Activated CD4-positive, alpha-beta T cell treated with anti-CD3 and anti-CD28 coated beads for 24 hours (primary cell): ENCODE data around the gene SIM2.

Experiments
- DNase-seq, 2 donors: peaks; one replicate each; pipeline ENCODE4 v3.0.0-alpha.2; 2020; ENCODE audit warnings: low read depth in 2 of 2

SIM2 gene

DNA sequence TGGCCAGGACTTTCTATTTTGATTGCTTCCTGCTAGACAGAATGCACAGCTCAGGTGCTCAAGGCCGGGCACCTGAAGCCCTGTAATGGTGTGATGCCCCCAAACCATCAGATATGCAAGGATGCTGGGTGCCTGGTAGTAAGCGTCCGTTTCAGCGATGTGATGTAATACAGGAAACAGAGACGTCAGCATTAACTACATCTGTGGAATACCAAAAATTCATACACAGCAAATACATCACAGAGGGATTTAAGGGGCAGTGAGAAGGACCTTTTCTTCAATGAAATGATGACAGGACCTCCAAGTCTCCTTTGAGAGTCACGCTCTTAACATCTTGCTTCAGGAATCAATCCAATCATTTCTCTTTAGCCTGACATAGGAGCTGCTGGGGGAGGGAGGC lies 64.4 kb downstream of the SIM2 start:
- no peak for DNase-seq

DNA sequence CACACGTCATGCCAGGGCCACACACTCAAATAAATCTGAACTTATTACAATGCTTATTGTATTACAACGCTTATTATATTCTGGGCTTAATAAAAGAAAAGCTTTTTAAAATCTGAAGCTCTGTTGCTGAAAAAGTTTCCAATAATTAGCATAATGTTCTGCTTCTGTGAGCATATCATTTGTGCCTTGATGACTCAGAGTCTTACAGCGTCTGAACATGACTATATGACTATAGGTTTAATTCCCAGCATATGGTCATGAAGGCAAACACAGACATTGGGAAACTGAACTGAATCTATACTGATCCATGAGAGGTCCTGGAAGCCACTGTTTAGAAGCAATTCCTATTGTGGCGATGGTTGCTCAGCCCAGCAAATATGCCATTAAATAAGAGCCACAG lies 66.3 kb downstream of the SIM2 start:
- no peak for DNase-seq

DNA sequence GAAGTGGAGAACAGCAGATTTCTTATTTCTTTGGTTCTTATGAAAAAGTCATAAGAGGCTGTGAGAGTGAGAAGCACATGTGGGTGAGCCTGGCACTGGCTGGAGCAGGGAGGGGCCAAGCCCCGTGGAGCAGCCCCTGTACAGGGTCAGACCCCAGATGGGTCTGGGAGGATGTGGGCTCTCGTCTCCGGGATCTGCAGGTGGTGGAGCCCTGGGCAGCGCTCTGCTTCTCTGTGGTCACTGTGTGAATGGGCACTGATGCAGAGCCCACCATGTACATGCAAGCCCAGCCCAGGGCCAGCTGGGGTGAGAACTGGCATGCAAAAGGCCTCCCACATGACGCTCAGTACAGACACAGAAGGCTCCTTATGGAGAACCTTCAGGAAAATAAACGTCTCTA lies 67.6 kb downstream of the SIM2 start:
- no peak for DNase-seq

DNA sequence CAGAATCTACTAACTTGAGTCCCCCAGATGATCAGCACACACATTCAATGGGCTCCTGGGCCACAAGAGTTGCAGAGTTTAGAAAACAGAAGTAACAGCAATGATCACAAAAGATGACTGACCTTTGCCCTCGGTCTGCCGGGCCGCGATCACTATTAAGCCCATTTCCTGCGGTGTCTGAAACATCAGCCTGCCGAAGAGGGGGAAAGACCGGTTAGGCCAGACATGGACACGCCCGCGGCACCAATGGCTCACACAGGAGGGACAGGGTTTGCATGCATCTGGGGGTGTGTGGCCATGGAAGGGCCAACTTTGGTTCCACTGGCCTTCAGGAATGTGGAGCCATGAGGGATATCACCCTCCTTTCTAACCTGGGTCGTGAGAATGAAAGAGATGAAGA lies 68.2 kb downstream of the SIM2 start:
- no peak for DNase-seq

DNA sequence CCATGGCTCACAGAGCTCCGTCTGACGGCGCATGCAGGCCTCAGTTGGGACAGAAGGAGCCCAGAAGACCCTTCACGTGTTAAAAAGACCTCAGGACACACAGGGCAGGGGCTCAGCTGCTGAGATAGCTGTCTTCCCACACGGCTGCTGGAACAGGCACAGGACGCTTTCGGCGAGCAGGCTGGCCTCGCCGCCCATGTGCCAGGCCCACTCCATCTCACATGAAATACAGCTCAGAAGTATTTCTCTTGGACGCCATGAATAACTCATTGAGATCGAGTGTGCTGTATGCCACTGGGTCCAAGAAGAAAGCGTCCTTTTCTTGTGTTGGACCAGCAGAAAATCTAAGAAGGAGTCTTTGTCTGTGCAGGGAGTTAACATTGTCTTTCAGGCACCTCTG lies 69.6 kb downstream of the SIM2 start:
- DNase-seq: no peak

DNA sequence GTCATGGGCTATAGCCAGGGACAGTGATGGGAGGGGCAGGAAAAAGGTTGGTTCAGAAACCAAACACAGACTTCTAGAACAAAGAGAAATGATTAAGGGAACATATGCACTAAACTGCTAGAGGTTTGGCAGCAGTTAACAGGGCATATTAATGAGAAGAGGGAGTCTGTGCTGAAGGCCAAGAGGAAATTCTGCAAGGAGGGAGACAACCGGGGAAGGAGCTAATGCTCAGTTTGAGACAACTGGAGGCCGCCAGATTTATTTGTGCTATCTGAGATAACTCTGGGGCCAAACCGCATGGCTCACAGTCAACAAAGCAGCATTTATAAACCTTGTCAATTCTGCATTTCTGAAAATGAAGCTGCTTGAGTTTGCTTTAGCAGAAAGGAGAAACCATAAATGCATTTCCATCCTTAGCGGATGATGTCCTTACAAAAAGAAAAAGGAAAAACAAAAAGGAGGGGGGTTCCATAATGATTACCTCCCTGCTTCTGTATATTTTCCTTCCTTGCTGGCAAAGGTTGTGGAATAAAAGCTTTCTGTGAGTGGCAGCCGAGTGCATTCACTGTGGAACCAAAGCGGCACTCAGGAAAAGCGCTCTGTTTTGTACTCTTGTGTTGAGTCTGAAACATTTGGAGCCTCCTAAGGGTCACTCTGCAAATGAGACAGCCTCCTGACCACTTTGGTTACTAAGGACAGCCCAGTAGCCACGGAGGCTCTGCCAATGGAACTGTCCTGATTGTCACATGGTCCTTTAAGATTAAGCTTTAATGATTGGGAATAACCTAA lies 70.3 kb downstream of the SIM2 start:
- no peak for DNase-seq

DNA sequence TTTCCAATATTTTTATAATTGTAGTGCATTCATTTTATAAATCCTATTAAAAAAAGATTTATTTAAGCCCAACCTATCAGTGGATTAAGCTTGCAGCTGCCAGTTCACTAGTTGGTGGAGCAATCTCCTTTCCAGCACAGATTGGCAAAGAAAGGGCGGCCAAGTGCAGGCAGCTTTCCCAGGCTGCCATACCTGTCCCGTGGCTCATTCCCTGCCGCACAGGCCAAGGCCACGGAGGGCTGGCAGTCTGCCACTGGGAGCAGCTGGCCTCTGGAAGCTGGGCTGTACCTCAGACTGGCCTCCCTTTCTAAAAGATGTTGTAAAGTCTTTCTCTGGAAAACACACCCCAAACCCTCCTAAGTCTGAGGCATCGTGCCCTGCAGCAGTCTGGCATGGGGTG lies 74.2 kb downstream of the SIM2 start:
- DNase-seq: no peak

DNA sequence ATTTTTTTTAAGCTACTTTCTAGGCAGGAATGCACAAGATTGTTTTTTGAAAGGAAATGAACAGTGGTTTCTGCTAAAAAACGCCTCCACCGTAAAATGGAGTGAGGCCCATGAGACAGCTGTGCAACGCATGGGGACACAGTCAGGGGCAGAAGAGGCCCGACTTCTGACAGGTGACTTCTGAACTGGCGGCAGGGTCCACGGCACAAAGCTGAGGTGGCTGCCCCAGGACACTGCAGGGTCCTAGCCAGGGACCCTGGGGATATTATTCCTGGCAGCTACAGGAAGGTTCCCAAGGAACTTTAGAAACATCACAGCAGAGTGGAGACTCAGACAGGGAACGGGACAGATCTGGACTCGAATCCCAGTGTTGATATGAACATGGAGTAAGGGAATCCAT lies 75.1 kb downstream of the SIM2 start:
- no peak for DNase-seq

DNA sequence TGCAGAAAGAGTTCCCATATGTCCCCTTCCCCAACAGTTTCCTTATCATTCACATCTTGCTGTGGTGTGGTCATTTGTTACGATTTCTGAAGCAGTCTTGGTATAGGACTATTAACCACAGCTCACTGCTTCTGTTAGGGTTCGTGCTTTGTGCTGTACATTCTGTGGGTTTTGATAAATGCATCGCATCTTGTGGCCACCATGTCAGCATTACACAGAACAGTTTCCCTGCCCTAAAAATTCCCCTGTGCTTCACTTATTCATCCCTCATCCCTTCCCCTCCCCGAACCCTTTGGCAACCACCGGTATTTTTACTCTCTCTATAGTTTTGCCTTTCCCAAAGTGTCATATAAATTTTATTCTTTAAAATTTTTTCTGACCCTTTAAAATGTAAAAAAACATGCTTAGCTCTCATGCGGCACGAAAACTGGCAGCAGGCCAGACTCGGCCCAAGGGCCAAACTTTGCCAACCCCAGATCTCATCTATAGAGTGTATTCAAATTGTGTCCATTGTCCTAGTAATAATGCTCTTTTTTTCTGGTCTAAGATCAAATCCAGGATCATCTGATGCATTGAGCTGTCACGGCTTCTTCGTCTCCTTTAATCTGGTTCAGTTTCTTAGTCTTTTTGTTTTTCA lies 78.2 kb downstream of the SIM2 start:
- DNase-seq: no peak

DNA sequence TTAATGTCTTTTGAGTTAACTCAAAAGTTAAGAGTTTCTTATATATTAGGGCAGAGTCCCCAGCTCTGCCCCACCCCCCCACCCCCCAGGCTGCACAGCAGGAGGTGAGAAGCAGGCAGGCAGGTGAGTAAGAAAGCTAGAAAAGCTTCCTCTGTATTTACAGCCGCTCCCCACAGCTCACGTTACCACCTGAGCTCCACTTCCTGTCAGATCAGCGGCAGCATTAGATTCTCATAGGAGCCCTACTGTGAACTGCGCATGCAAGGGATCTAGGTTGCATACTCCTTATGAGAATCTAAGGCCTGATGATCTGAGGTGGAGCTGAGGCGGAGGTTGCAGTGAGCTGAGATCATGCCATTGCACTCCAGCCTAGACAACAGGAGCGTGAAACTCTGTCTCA lies 81.9 kb downstream of the SIM2 start:
- DNase-seq: no peak

DNA sequence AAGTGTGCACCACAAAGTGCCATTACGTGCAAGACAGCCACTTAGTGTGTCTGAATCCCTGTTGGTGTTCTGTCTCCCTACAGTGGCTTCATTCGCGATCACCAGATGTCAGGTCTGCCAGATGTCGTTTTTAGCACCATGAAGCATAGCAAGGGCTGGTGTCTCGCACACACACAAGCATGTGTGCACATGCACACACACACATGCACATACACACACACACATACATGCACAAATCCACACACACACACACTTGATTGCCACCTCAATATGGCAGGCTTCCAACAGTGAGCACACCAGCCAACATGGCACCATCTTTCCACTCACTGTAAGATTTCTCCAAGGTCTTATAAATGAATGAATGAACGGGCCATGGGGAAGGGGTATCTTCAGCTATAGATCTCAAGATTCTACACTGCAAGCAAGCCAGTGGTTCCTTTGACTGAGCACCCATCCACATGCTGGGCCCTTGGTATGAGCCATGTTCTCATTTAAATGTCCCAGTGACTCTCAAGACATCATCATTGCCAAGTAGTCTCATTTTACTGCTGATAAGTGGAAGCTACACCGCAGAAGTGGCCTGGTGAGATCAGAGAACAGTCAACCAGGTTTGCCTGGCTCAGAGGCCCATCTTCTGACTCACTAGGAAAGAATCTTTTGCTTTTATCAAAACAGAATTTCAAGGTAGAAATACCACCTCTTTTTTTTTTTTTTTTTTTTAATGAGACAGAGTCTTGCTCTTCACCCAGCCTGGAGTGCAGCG lies 84.9 kb downstream of the SIM2 start:
- DNase-seq: no peak

DNA sequence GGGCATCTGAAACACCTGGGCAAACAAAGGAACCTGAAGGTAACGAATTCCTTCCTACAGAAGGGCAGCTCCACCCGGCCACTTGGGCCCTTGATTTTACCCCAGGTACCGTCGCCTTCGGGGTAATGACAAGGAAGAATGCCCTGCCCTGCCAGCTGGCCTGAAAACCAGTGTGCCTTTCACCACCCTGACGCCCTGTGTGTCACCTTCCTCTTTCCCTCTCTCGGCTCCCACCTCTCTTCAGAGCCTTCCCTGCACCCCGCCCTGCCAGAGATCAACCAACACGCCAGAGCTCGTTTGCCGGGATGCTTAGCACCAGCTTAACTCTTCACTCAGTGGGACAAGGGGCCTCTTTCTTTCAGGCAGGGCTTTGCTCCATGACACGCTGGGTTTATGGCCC lies 86.0 kb downstream of the SIM2 start:
- no peak for DNase-seq

DNA sequence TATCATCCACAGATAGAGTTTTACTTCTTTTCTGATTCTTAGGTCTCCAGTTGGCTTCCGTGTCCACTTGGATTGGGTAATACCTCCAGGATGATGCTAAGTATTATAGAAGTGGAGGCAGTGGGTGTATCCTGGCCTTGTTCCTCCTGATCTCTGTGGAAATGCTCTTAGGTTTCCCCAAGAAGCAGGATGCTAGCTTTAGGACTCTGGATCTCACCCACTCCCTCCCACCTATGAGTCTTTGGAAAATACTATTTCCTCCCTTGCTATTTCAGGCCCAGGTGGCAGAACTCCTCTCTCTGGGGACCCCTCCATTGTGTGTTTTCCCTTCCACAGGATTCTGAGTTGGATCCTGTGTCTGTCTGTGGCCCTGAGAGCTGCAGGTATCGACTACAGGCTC lies 86.7 kb downstream of the SIM2 start:
- DNase-seq: no peak

DNA sequence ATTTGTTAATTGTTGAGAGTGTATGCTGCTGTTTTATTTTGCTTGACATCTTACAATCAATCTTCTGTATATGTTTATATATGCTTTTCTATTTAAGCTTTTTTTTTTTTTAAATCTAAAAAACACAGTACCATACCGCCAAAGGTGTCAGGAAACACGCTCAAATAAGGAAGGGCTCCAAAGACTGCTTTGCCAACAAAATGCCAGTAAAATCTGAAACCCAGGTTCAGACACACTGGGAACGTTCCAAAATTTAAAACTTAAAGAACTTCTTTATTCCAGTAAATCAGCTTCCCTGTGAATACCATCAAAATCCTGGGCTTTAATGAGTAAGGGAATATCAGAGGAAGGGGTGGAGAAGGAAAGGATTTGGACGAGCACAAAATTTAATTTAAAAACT lies 87.3 kb downstream of the SIM2 start:
- no peak for DNase-seq

DNA sequence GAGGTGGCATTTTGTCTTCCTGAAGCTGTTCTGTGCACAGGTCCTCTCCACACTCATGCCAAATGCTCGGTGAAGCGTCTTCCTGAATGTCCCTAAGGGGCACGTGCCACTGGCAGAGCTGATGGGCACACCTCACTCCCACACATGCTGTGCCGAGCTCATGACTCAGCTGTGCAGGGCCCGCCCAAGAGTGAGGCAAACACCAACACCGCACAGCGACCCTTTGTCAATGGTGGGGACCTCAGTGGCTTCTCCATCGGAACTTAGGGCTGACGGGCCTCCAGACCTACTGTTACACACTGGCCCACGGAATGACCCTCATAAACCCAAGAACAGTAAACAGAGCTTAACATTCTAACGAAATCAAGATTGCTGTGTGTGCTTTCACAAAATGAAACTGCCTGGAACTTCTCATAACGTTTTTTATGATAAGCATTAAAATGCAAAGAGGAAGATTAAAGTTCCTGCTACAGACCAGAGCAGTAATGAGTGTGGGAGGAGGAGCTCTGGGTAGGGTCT lies 89.3 kb downstream of the SIM2 start:
- DNase-seq: no peak

DNA sequence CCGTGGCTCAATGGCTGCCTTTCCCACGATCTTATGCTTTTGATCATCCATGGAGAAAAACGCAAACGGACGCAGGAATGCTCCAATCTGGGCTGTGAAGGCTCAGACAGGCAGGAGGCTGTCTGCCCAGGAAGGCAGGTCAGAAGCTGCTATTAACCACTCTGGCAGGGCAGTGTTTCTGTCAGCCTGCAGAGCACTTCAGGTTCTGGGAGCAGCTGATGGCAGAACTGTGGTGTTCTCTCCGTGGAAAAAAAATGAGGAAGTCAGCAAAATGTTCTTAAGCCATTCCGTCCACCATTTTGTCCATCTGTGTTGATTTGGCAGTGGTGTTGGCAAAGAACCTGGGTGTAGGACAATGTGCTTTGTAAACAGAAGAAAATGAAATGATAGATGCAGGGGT lies 91.7 kb downstream of the SIM2 start:
- no peak for DNase-seq

DNA sequence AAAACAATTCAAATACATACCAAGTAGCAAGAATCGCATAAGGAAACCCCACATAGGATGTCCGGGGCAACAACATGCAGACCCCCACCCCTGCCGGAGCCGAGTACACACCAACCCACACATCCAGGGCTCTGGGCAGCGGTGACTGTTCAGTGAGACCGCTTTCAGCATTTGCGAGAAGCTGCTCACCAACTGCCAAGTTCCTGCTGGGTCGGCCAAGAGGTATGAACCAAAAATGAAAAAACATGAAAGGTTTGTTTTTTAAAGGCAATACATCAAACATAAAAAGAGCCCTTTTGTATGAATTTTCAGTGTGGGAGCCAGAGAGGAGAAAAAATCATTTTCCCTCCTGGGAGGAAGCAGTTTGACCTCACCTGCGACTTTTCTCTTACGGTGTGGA lies 92.3 kb downstream of the SIM2 start:
- no peak for DNase-seq

DNA sequence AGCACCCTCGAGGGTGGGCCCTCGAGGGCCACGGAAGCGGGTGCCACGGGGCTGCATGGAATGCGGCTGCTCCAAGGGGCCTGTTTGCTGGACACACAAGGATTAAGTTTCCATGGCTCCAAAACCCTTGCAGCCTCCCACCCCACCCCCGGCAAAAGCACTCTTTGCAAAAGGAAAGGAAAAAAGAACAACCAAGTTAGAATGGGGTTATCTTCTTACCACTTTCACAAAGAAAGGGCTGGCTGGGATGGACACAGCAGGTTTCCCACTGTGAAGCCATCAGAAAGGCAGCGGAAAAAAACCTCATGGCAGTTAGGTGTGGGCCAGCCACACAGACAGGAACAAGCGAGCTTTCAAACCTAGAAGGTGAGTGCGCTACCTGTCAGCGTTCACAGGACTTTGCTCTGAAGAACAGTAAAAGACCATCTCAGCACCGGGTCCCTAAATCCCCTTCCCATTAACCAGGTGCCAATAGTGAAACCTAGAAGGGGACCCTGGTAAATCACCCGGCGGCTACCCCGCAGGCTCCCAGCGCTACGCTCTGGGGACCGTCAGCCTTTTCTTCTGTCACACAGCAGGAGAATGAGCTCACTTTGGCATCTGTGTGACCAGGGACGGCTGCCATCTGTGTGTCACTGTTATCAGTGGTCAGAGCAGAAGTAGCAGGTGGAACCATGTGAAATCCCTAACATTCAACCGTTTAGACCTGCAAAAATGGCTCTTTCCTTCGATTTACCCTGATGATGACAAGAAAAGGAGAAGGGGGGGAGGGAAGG lies 93.0 kb downstream of the SIM2 start:
- DNase-seq: no peak

DNA sequence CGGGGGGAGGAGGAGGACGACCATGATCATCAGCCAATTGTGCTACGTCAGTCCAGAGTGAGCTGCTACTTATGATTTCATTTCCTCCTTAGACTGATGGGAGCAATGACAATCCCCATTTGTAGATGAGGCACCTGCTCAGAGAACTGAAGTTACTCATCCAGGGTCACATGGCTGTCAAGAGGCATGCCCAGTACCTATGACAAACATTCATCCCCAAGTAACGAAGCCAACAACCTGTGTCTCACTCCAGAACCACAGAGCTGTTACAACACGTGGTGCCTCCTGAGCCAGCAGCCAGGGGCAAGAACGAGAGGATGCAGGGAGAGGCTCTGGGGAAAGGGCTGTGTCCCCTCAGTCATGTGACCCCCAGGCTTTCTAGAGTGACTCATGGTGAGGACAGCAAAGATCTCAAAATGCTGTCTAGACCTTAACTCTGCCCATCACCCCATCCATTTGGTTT lies 93.6 kb downstream of the SIM2 start:
- no peak for DNase-seq

DNA sequence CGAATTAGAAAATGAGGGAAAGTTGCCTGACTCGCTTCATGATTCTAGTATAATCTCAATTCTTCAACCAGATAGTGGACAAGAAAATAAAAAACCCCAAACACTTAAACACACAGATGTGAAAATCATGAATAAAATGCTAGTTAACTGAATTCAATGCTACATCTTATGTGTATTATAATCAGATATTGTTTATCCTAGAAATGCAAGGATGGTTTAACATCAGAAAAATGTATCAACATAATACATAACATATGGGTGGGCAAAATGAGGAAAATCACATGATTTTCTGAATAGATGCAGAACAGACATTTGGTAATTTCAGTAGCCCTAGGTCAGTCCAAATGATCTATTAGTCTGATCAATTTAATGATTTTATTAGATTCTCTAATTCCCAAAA lies 97.2 kb downstream of the SIM2 start:
- no peak for DNase-seq

DNA sequence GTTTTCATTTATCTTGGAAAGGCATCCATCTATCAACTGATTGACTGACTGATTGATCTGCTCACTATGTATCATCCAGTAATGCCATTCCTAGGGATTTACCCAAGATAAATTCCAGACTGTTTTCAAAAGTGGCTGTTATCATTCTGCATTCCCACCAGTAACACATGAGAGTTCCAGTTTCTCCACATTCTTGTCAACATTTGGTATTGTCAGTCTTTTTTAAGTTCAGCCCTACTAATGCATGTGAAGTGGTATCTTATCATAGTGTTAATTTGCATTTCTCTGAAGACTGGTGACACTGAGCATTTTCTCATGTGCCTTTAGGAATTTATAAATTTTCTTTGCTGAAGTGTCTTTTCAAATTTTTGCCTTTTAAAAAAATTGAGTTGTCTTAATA lies 99.6 kb downstream of the SIM2 start:
- no peak for DNase-seq
